ENCODE results near the gene EPHB1.

Gene EPHB1

GRCh38 chr3:134794950-134795745, at the start of gene EPHB1:
Gene EPHB1 (plus strand): TSS chr3:134795260.
- DNase-seq (ENCODE audit: low read depth in 2 of 2) = peak; percentile 31 to 59

- no peak for DNase-seq (ENCODE audit: low read depth in 2 of 2)
These were observed 46.4 kb upstream of the EPHB1 start for GRCh38 chr3:134748698-134749097.

- no peak for DNase-seq (ENCODE audit: low read depth in 2 of 2)
These were observed 45.9 kb upstream of the EPHB1 start for GRCh38 chr3:134749174-134749573.

GRCh38 chr3:134749802-134750553, 45.1 kb upstream of the EPHB1 start:
- DNase-seq (ENCODE audit: low read depth in 2 of 2) = no peak

- no peak for DNase-seq (ENCODE audit: low read depth in 2 of 2)
These were observed 43.2 kb upstream of the EPHB1 start for GRCh38 chr3:134751831-134752230.

- DNase-seq (ENCODE audit: low read depth in 2 of 2) = no peak
These were observed 42.1 kb upstream of the EPHB1 start for GRCh38 chr3:134752761-134753461.

GRCh38 chr3:134753999-134754742, 40.9 kb upstream of the EPHB1 start:
- no peak for DNase-seq (ENCODE audit: low read depth in 2 of 2)

GRCh38 chr3:134754768-134755559, 40.1 kb upstream of the EPHB1 start:
- peak in 1 of 2 donors; percentile 23 for DNase-seq (ENCODE audit: low read depth in 2 of 2)

GRCh38 chr3:134755821-134756220, 39.2 kb upstream of the EPHB1 start:
- no peak for DNase-seq (ENCODE audit: low read depth in 2 of 2)

GRCh38 chr3:134757549-134758069, 37.5 kb upstream of the EPHB1 start:
- no peak for DNase-seq (ENCODE audit: low read depth in 2 of 2)

GRCh38 chr3:134761213-134761612, 33.8 kb upstream of the EPHB1 start:
- no peak for DNase-seq (ENCODE audit: low read depth in 2 of 2)

- no peak for DNase-seq (ENCODE audit: low read depth in 2 of 2)
These were observed 33.0 kb upstream of the EPHB1 start for GRCh38 chr3:134762016-134762415.

- DNase-seq (ENCODE audit: low read depth in 2 of 2) = no peak
These were observed 29.6 kb upstream of the EPHB1 start for GRCh38 chr3:134765468-134765867.

GRCh38 chr3:134766290-134766689, 28.8 kb upstream of the EPHB1 start:
- no peak for DNase-seq (ENCODE audit: low read depth in 2 of 2)

GRCh38 chr3:134768116-134768515, 26.9 kb upstream of the EPHB1 start:
- DNase-seq (ENCODE audit: low read depth in 2 of 2) = no peak

- DNase-seq (ENCODE audit: low read depth in 2 of 2) = no peak
These were observed 26.2 kb upstream of the EPHB1 start for GRCh38 chr3:134768837-134769236.

- DNase-seq (ENCODE audit: low read depth in 2 of 2) = no peak
These were observed 25.7 kb upstream of the EPHB1 start for GRCh38 chr3:134769287-134769868.

- no peak for DNase-seq (ENCODE audit: low read depth in 2 of 2)
These were observed 23.0 kb upstream of the EPHB1 start for GRCh38 chr3:134772011-134772410.

- DNase-seq (ENCODE audit: low read depth in 2 of 2) = no peak
These were observed 22.5 kb upstream of the EPHB1 start for GRCh38 chr3:134772591-134772990.

- no peak for DNase-seq (ENCODE audit: low read depth in 2 of 2)
These were observed 19.2 kb upstream of the EPHB1 start for GRCh38 chr3:134775831-134776230.

Measured in activated CD4-positive, alpha-beta T cell treated with anti-CD3 and anti-CD28 coated beads for 24 hours (primary cell).